CD4-positive, CD25-positive, alpha-beta regulatory T cell (primary cell): ENCODE results near the gene CHID1. TPM values are rescaled to one million over a fixed set of nuclear protein-coding genes. Genes with fewer than 3 reads are reported as not detected.

ENCODE experiments used
- ATAC-seq, 2 donors: fragments of 150-1000 bp; cut with Tn5 transposase; one replicate each; pipeline ENCODE4 v1.10.0; 2021; ENCODE audit warnings: low read depth in 2 of 2, moderate number of reproducible peaks in 2 of 2, moderate library complexity in 1 of 2
- DNase-seq, 3 donors: peaks; one replicate each; pipeline versions ENCODE4 v3.0.0 to v3.0.0-alpha.2; 2012 to 2022; ENCODE audit warnings: mixed read lengths in 1 of 3
- H3K27ac ChIP-seq: one replicate; pipeline ENCODE4 v1.7.0; 2013; ENCODE audit warnings: mild to moderate bottlenecking, low read length; ENCODE audit not compliant: insufficient read depth, poor library complexity, severe bottlenecking
- H3K27me3 ChIP-seq: one replicate; pipeline ENCODE4 v1.7.0; 2013; ENCODE audit warnings: low read length; ENCODE audit not compliant: control insufficient read depth, insufficient read depth
- H3K36me3 ChIP-seq: one replicate; pipeline ENCODE4 v1.7.0; 2013; ENCODE audit warnings: mild to moderate bottlenecking, low read length, moderate library complexity; ENCODE audit not compliant: control insufficient read depth, insufficient read depth
- H3K4me1 ChIP-seq: 2 replicates; pipeline ENCODE4 v1.7.0; 2013; ENCODE audit warnings: mild to moderate bottlenecking, low read length; ENCODE audit not compliant: insufficient read depth, control insufficient read depth, poor library complexity, severe bottlenecking
- H3K4me3 ChIP-seq: one replicate; pipeline ENCODE4 v1.7.0; 2013; ENCODE audit warnings: low read depth, mild to moderate bottlenecking, low read length, moderate library complexity
- H3K9me3 ChIP-seq, 2 experiments: 1 replicate in 1 of 2; 2 replicates in 1 of 2; pipeline ENCODE4 v1.7.0; 2013; ENCODE audit warnings: low read length in 2 of 2, mild to moderate bottlenecking in 1 of 2, moderate library complexity in 1 of 2; ENCODE audit not compliant: control insufficient read depth in 2 of 2
- H3K27ac Mint-ChIP-seq, 3 donors: one replicate each; pipeline ENCODE4 v1.8.0; 2020 to 2022; ENCODE audit warnings: mild to moderate bottlenecking in 3 of 3, mixed read lengths in 3 of 3, moderate library complexity in 2 of 3
- H3K27me3 Mint-ChIP-seq: one replicate; pipeline ENCODE4 v1.8.0; 2022; ENCODE audit warnings: mild to moderate bottlenecking, mixed read lengths
- H3K36me3 Mint-ChIP-seq: one replicate; pipeline ENCODE4 v1.8.0; 2020; ENCODE audit warnings: mixed read lengths
- H3K4me1 Mint-ChIP-seq, 4 donors: one replicate each; pipeline ENCODE4 v1.8.0; 2020 to 2022; ENCODE audit warnings: mixed read lengths in 4 of 4, mild to moderate bottlenecking in 1 of 4
- H3K4me3 Mint-ChIP-seq, 4 donors: one replicate each; pipeline ENCODE4 v1.8.0; 2020 to 2022; ENCODE audit warnings: mild to moderate bottlenecking in 4 of 4, mixed read lengths in 4 of 4, moderate library complexity in 3 of 4
- H3K9me3 Mint-ChIP-seq, 7 donors: one replicate each; pipeline ENCODE4 v1.8.0; 2020 to 2022; ENCODE audit warnings: mixed read lengths in 7 of 7, mild to moderate bottlenecking in 3 of 7, moderate library complexity in 2 of 7
- polyA plus RNA-seq, 4 donors: library from polyadenylated mRNA; unstranded; fragments of 300-500 nt; fragmentation: Illumina TruSeq; gene quantifications; one replicate each; pipeline ENCODE4 v1.2.3, GENCODE V29; 2021
- total RNA-seq: library from RNA; stranded (reverse); gene quantifications from one replicate; pipeline ENCODE4 v1.2.3, GENCODE V29; 2022

The CHID1 gene
- total and polyA plus RNA-seq, 5 donors from 2014 or later = 28.7 to 50.6 (median 46.5) TPM

GRCh38 chr11:912266-912665, 1.7 kb upstream of the CHID1 start:
- Histone ChIP-seq H3K27ac (no peak overlapping the region), H3K36me3 (no peaks in the 10 kb centered on the region), H3K4me3 (no peak overlapping the region), H3K4me1 (peaks cover 14% of the 10 kb centered on the region), H3K27me3 (no peaks in the 10 kb centered on the region), H3K9me3 (no peaks in the 10 kb centered on the region)
- H3K27me3 Mint-ChIP-seq = no peaks in the 10 kb centered on the region
- H3K9me3 Mint-ChIP-seq = peaks cover 0 to 1% (median 0%) of the 10 kb centered on the region in 7 donors
- ATAC-seq (no peak), DNase-seq (no peak)
- H3K27ac Mint-ChIP-seq = no peak overlapping the region
- H3K4me1 Mint-ChIP-seq = peaks cover 0 to 33% (median 8%) of the 10 kb centered on the region in 4 donors
- H3K4me3 Mint-ChIP-seq = peak overlapping the region; percentile 88 to 94 (median 90)
- H3K36me3 Mint-ChIP-seq = no peaks in the 10 kb centered on the region

- no peaks in the 10 kb centered on the region for H3K27me3 Mint-ChIP-seq
- H3K36me3 ChIP-seq = no peaks in the 10 kb centered on the region
- ATAC-seq = no peak
- H3K27ac Mint-ChIP-seq = peak overlapping the region in 2 of 3 donors; percentile 78 to 92
- H3K4me3 Mint-ChIP-seq = peak overlapping the region; percentile 88 to 94 (median 90)
- H3K9me3 ChIP-seq = no peaks in the 10 kb centered on the region
- no peak overlapping the region for H3K4me3 ChIP-seq
- H3K27me3 ChIP-seq = no peaks in the 10 kb centered on the region
- H3K4me1 ChIP-seq = peaks cover 14% of the 10 kb centered on the region
- H3K27ac ChIP-seq = no peak overlapping the region
- H3K36me3 Mint-ChIP-seq = no peaks in the 10 kb centered on the region
- no peak for DNase-seq
- H3K4me1 Mint-ChIP-seq = peaks cover 0 to 35% (median 8%) of the 10 kb centered on the region in 4 donors
- peaks cover 0 to 1% (median 0%) of the 10 kb centered on the region in 7 donors for H3K9me3 Mint-ChIP-seq
Observed at GRCh38 chr11:911890-912219, 1.2 kb upstream of the CHID1 start.

- Histone ChIP-seq H3K27ac (peak overlapping the region; percentile 55), H3K4me1 (peaks cover 14% of the 10 kb centered on the region), H3K36me3 (no peaks in the 10 kb centered on the region), H3K4me3 (no peak overlapping the region), H3K27me3 (no peaks in the 10 kb centered on the region), H3K9me3 (no peaks in the 10 kb centered on the region)
- H3K36me3 Mint-ChIP-seq = no peaks in the 10 kb centered on the region
- H3K27me3 Mint-ChIP-seq = no peaks in the 10 kb centered on the region
- DNase-seq = peak in 1 of 3 donors; percentile 52
- H3K27ac Mint-ChIP-seq = peak overlapping the region; percentile 78 to 94 (median 92)
- H3K9me3 Mint-ChIP-seq = no peaks in the 10 kb centered on the region
- peaks cover 0 to 35% (median 8%) of the 10 kb centered on the region in 4 donors for H3K4me1 Mint-ChIP-seq
- peak overlapping the region; percentile 88 to 94 (median 90) for H3K4me3 Mint-ChIP-seq
- ATAC-seq = peak; percentile 23 to 33
Observed at GRCh38 chr11:911031-911889, 650 bp upstream of the CHID1 start.

- Mint-ChIP-seq H3K36me3 (peaks cover 4% of the 10 kb centered on the region), H3K27ac (peak overlapping the region in 1 of 3 donors; percentile 73), H3K4me3 (peak overlapping the region; percentile 85 to 95 (median 90)), H3K9me3 (no peaks in the 10 kb centered on the region), H3K27me3 (no peaks in the 10 kb centered on the region), H3K4me1 (peaks cover 0 to 35% (median 8%) of the 10 kb centered on the region in 4 donors)
- H3K27ac ChIP-seq = no peak overlapping the region
- H3K4me1 ChIP-seq = peaks cover 14% of the 10 kb centered on the region
- H3K9me3 ChIP-seq = no peaks in the 10 kb centered on the region
- H3K36me3 ChIP-seq = no peaks in the 10 kb centered on the region
- H3K27me3 ChIP-seq = no peaks in the 10 kb centered on the region
- no peak overlapping the region for H3K4me3 ChIP-seq
- DNase-seq (no peak), ATAC-seq (no peak)
Observed at GRCh38 chr11:910044-910588, 494 bp downstream of the CHID1 start.

- H3K36me3 Mint-ChIP-seq = peaks cover 4% of the 10 kb centered on the region
- no peak overlapping the region for H3K27ac ChIP-seq
- no peaks in the 10 kb centered on the region for H3K27me3 Mint-ChIP-seq
- no peak overlapping the region for H3K4me3 ChIP-seq
- H3K9me3 ChIP-seq = no peaks in the 10 kb centered on the region
- peak overlapping the region; percentile 85 to 95 (median 90) for H3K4me3 Mint-ChIP-seq
- DNase-seq = no peak
- peaks cover 2% of the 10 kb centered on the region for H3K36me3 ChIP-seq
- no peaks in the 10 kb centered on the region for H3K27me3 ChIP-seq
- peaks cover 14% of the 10 kb centered on the region for H3K4me1 ChIP-seq
- peaks cover 0 to 35% (median 8%) of the 10 kb centered on the region in 4 donors for H3K4me1 Mint-ChIP-seq
- no peak for ATAC-seq
- H3K9me3 Mint-ChIP-seq = no peaks in the 10 kb centered on the region
- H3K27ac Mint-ChIP-seq = peak overlapping the region in 1 of 3 donors; percentile 72
Observed at GRCh38 chr11:909406-909805, 1.2 kb downstream of the CHID1 start.

- H3K27ac Mint-ChIP-seq = no peak overlapping the region
- H3K27ac ChIP-seq = no peak overlapping the region
- H3K4me3 ChIP-seq = no peak overlapping the region
- ATAC-seq = no peak
- no peak for DNase-seq
- H3K9me3 Mint-ChIP-seq = no peaks in the 10 kb centered on the region
- H3K27me3 Mint-ChIP-seq = no peaks in the 10 kb centered on the region
- H3K36me3 ChIP-seq = peaks cover 9% of the 10 kb centered on the region
- peaks cover 0 to 35% (median 8%) of the 10 kb centered on the region in 4 donors for H3K4me1 Mint-ChIP-seq
- no peaks in the 10 kb centered on the region for H3K27me3 ChIP-seq
- peak overlapping the region; percentile 53 to 79 (median 68) for H3K4me3 Mint-ChIP-seq
- no peaks in the 10 kb centered on the region for H3K9me3 ChIP-seq
- peaks cover 14% of the 10 kb centered on the region for H3K4me1 ChIP-seq
- peaks cover 9% of the 10 kb centered on the region for H3K36me3 Mint-ChIP-seq
Observed at GRCh38 chr11:908273-908672, 2.3 kb downstream of the CHID1 start.

GRCh38 chr11:907668-908067, 2.9 kb downstream of the CHID1 start:
- Mint-ChIP-seq H3K4me3 (peak overlapping the region in 2 of 4 donors; percentile 53 to 62), H3K4me1 (peaks cover 0 to 35% (median 8%) of the 10 kb centered on the region in 4 donors), H3K36me3 (peaks cover 9% of the 10 kb centered on the region), H3K9me3 (no peaks in the 10 kb centered on the region), H3K27ac (no peak overlapping the region), H3K27me3 (no peaks in the 10 kb centered on the region)
- no peaks in the 10 kb centered on the region for H3K9me3 ChIP-seq
- H3K27ac ChIP-seq = no peak overlapping the region
- ATAC-seq (no peak), DNase-seq (no peak)
- no peaks in the 10 kb centered on the region for H3K27me3 ChIP-seq
- peaks cover 15% of the 10 kb centered on the region for H3K36me3 ChIP-seq
- peaks cover 14% of the 10 kb centered on the region for H3K4me1 ChIP-seq
- H3K4me3 ChIP-seq = no peak overlapping the region
